K562 (cell line): ENCODE measurements around the gene KLRK1. TPM values are rescaled to one million over a fixed set of nuclear protein-coding genes. Genes with fewer than 3 reads are reported as not detected.
A peak's percentile ranks its signal among the peaks of the same experiment; 100 is the strongest.

Experiments used
- ATAC-seq: fragments of 200-7000 bp; cut with Tn5 transposase; 3 replicates; pipeline ENCODE4 v1.9.1; 2020; ENCODE audit warnings: moderate library complexity
- BruUV-seq: library from RNA; stranded (reverse); fragments of 400-500 nt; replicated peaks from 2 replicates; lab custom pipeline; 2021; lab: Mats Ljungman, UMichigan
- CTCF ChIA-PET: fragments of 300-600 bp; formaldehyde crosslinking; extraction: SDS; loops from one replicate; lab custom pipeline; 2021; ENCODE audit warnings: low intra/inter-chr PET ratio; lab: Yijun Ruan, JAX
- POLR2A ChIA-PET: fragments of 300-600, 350-650 bp; sonication (Branson Sonifier 250); formaldehyde crosslinking; extraction: SDS; loops from one replicate; lab custom pipeline; 2021; ENCODE audit warnings: antibody characterized with exemption, inconsistent platforms; lab: Yijun Ruan, JAX
- DNase-seq, 4 experiments: peaks; one replicate each; pipeline versions ENCODE4 v3.0.0 to v3.0.0-alpha.2; 2011 to 2018; ENCODE audit warnings: low spot score in 3 of 4, mixed read lengths in 3 of 4; ENCODE audit errors: extremely low read depth in 1 of 4
- FAIRE-seq: peaks from 2 replicates; lab custom pipeline; 2011; peaks lifted over from hg19 to GRCh38; lab: Jason Lieb, UNC
- H2AFZ ChIP-seq: 2 replicates; pipeline ENCODE4 v1.6.0; 2011; ENCODE audit warnings: low read depth, low read length, control low read depth, inconsistent platforms
- H3K27ac ChIP-seq: fragments of 200-600 bp; 3 replicates; pipeline ENCODE4 v1.8.0; 2011; ENCODE audit warnings: low read depth, mild to moderate bottlenecking, control low read depth, inconsistent platforms, low read length, moderate library complexity, mixed read lengths; ENCODE audit errors: extremely low read depth
- H3K27me3 ChIP-seq, 2 experiments: fragments of 300-600 bp in 1 of 2; 2 replicates in 1 of 2; 3 replicates in 1 of 2; pipeline versions ENCODE4 v1.6.0 to v1.8.0; 2011; ENCODE audit warnings: inconsistent platforms in 2 of 2, low read length in 2 of 2, mild to moderate bottlenecking in 1 of 2, mixed read lengths in 1 of 2, moderate library complexity in 1 of 2; ENCODE audit not compliant: control insufficient read depth in 2 of 2, insufficient read depth in 2 of 2
- H3K36me3 ChIP-seq: fragments of 300-600 bp; 3 replicates; pipeline ENCODE4 v1.8.0; 2011; ENCODE audit warnings: mild to moderate bottlenecking, low read length, inconsistent platforms; ENCODE audit not compliant: control insufficient read depth, insufficient read depth
- H3K4me1 ChIP-seq, 2 experiments: fragments of 200-600 bp in 1 of 2; replicated peaks in 1 of 2; 2 replicates in 1 of 2; 3 replicates in 1 of 2; pipeline versions ENCODE4 v1.5.1 to v1.8.0; 2011; ENCODE audit warnings: inconsistent platforms in 2 of 2, low read length in 2 of 2, mild to moderate bottlenecking in 1 of 2, mixed read lengths in 1 of 2, moderate library complexity in 1 of 2; ENCODE audit not compliant: control insufficient read depth in 2 of 2, insufficient read depth in 2 of 2
- H3K4me2 ChIP-seq: 2 replicates; pipeline ENCODE4 v1.6.1; 2011; ENCODE audit warnings: low read length, control low read depth, inconsistent platforms, mixed read lengths; ENCODE audit not compliant: insufficient read depth
- H3K4me3 ChIP-seq: fragments of 200-600 bp; sonication (generic), shearing (Covaris generic); 2 replicates; pipeline ENCODE4 v1.5.1; 2016; ENCODE audit warnings: control low read depth, inconsistent platforms
- H3K79me2 ChIP-seq: fragments of 200-600 bp; 3 replicates; pipeline ENCODE4 v1.8.0; 2011; ENCODE audit warnings: low read length, inconsistent platforms; ENCODE audit not compliant: control insufficient read depth, insufficient read depth
- H3K9ac ChIP-seq, 2 experiments: 2 replicates each; pipeline versions ENCODE4 v1.6.0 to v1.6.1; 2011; ENCODE audit warnings: low read depth in 2 of 2, low read length in 2 of 2, control low read depth in 1 of 2, inconsistent platforms in 1 of 2, mild to moderate bottlenecking in 1 of 2, mixed read lengths in 1 of 2; ENCODE audit not compliant: insufficient read depth in 1 of 2
- H3K9me1 ChIP-seq: one replicate; pipeline ENCODE4 v1.6.0; 2011; ENCODE audit warnings: inconsistent platforms, mild to moderate bottlenecking, low read length, moderate library complexity; ENCODE audit not compliant: control insufficient read depth, insufficient read depth
- H3K9me3 ChIP-seq: replicated peaks from 2 replicates; pipeline ENCODE4 v1.5.1; 2011; ENCODE audit warnings: low read depth, low read length, inconsistent platforms; ENCODE audit not compliant: control insufficient read depth, insufficient read depth
- H4K20me1 ChIP-seq: replicated peaks from 2 replicates; pipeline ENCODE4 v1.6.1; 2011; ENCODE audit warnings: low read length, inconsistent platforms, mixed read lengths; ENCODE audit not compliant: control insufficient read depth, insufficient read depth
- CC2D1A ChIP-seq: fragments of 450-650 bp; IDR thresholded peaks from 2 replicates; pipeline ENCODE4 v1.6.1; 2017; ENCODE audit warnings: mild to moderate bottlenecking
- COPS2 ChIP-seq: fragments of 450-650 bp; conservative IDR thresholded peaks from 2 replicates; pipeline ENCODE4 v1.6.1; 2016; ENCODE audit warnings: mild to moderate bottlenecking, moderate library complexity
- ETV6 ChIP-seq, 3 experiments: fragments of 150-350 bp in 1 of 3; sonication (generic) in 1 of 3; formaldehyde crosslinking in 1 of 3; IDR thresholded peaks; 2 replicates each; pipeline versions ENCODE4 v1.6.1 to v1.8.0; 2014 to 2022; ENCODE audit warnings: borderline replicate concordance in 2 of 3, low read depth in 2 of 3, antibody characterized with exemption in 1 of 3, low read length in 1 of 3, mild to moderate bottlenecking in 1 of 3, missing genetic modification reagents in 1 of 3
- NBN ChIP-seq: fragments of 450-650 bp; IDR thresholded peaks from 2 replicates; pipeline ENCODE4 v1.6.1; 2016; ENCODE audit warnings: low read depth, mild to moderate bottlenecking
- NCOA6 ChIP-seq: fragments of 450-650 bp; IDR thresholded peaks from 2 replicates; pipeline ENCODE4 v1.6.1; 2017; ENCODE audit warnings: mild to moderate bottlenecking
- NFE2 ChIP-seq: IDR thresholded peaks from 2 replicates; pipeline ENCODE4 v1.6.1; 2014; ENCODE audit warnings: antibody characterized with exemption, low read depth
- NR2C2 ChIP-seq, 2 experiments: fragments of 200-800 bp in 1 of 2; sonication (Bioruptor generic) in 1 of 2; sonication (generic) in 1 of 2; formaldehyde crosslinking in 1 of 2; IDR thresholded peaks; 2 replicates each; pipeline versions ENCODE4 v1.6.1 to v1.8.0; 2016 to 2022; ENCODE audit warnings: mild to moderate bottlenecking in 1 of 2, missing compliant biosample characterization in 1 of 2, missing genetic modification characterization in 1 of 2, missing genetic modification reagents in 1 of 2
- POLR3G ChIP-seq: IDR thresholded peaks from 2 replicates; pipeline ENCODE4 v1.6.1; 2011; ENCODE audit not compliant: insufficient read length, insufficient replicate concordance; ENCODE audit errors: extremely low read depth
- SAFB2 ChIP-seq: fragments of 200-400 bp; formaldehyde crosslinking; IDR thresholded peaks from 2 replicates; pipeline ENCODE4 v1.6.1; 2018; ENCODE audit warnings: borderline replicate concordance, low read length, low read depth, moderate library complexity; ENCODE audit not compliant: severe bottlenecking
- SAP30 ChIP-seq: fragments of 200-600 bp; sonication (generic); IDR thresholded peaks from 2 replicates; pipeline ENCODE4 v1.6.1; 2012; ENCODE audit warnings: borderline replicate concordance, low read depth, mild to moderate bottlenecking, moderate library complexity, low read length, control low read depth, inconsistent platforms; ENCODE audit not compliant: insufficient read depth, poor library complexity, severe bottlenecking
- ZNF263 ChIP-seq: sonication (generic); formaldehyde crosslinking; IDR thresholded peaks from 2 replicates; pipeline ENCODE4 v1.8.0; 2022; ENCODE audit warnings: mild to moderate bottlenecking, missing genetic modification reagents, borderline replicate concordance
- ZNF79 ChIP-seq: fragments of 250-450 bp; sonication (Bioruptor Pico); IDR thresholded peaks from 2 replicates; pipeline ENCODE4 v1.4.0; 2020; ENCODE audit warnings: low read depth, mild to moderate bottlenecking, moderate library complexity
- WGBS: fragments of 100-300 bp; shearing (Covaris generic); methylation state at CpG from one replicate; pipeline ENCODE4 v1.1.6; 2016; ENCODE audit warnings: low coverage, mixed read lengths; ENCODE audit not compliant: insufficient coverage; ENCODE audit errors: missing lambda C conversion rate; 5-methylcytosine and 5-hydroxymethylcytosine counted together
- in situ Hi-C: fragments of 300-500 bp; cut with MboI; formaldehyde crosslinking; loops from 4 replicates; pipeline ENCODE4 v1.15.0; 2018; ENCODE audit warnings: inconsistent platforms, mixed read lengths
- intact Hi-C: fragments of 100-400 bp; cut with micrococcal nuclease; formaldehyde crosslinking; loops from 2 replicates; pipeline ENCODE4 v1.14.2; 2022
- polyA plus RNA-seq, 8 experiments: library from polyadenylated mRNA; depleted of rRNA in 4 of 8; stranded (reverse) in 5 of 8; unstranded in 3 of 8; fragments of >200 nt; fragmentation: Nextera tagmentation in 2 of 8; fragmentation: Illumina TruSeq in 1 of 8; extraction: Ambion mirVana in 2 of 8; extraction: Trizol in 1 of 8; gene quantifications; 2 replicates each; pipeline versions ENCODE4 v1.2.1 to v1.2.3, GENCODE V29; 2011 to 2014; ENCODE audit warnings: inconsistent platforms in 1 of 8, missing spikeins in 1 of 8
- total RNA-seq, 7 experiments: library from RNA; depleted of rRNA in 6 of 7; stranded (reverse); fragments of >200 nt in 6 of 7; fragmentation: Illumina TruSeq in 2 of 7; extraction: Trizol in 2 of 7; gene quantifications; 2 replicates each; pipeline versions ENCODE4 v1.2.1 to v1.2.3, GENCODE V29; 2011 to 2021; ENCODE audit warnings: low replicate concordance in 1 of 7
- TF ChIP-seq, protein P1 (sequence below): fragments of 450-650 bp; IDR thresholded peaks from 2 replicates; pipeline ENCODE4 v1.6.1; 2016; ENCODE audit warnings: missing biosample characterization, missing genetic modification characterization
- TF ChIP-seq, protein P2 (sequence below): fragments of 250-450 bp; sonication (Bioruptor Pico); IDR thresholded peaks from 2 replicates; pipeline ENCODE4 v1.4.0; 2020

The KLRK1 gene
- total and polyA plus RNA-seq, 9 of the 15 experiments (the other 6 are each of a cell fraction or from before 2014, with no cell fraction given): 0.03 to 0.09 (median 0.06) TPM; not detected in 3

DNA sequence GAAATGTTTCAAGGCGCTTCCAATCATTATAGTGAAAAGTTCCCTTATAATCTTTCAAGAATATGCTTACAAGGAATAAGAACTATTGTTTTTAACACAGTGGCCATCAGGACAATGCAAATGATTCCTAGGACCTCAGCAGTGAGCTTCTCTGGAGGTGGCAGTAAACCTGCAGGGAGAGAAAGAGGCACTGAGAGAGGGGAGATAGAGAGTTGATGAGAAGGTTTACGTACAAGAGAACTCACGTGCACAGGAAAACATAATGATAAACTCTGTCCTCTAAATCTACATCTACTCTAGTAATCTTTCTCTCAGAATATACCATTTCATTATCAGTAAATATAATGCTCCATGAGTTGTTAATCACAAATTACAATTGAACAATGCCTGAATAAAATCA is 19.0 kb upstream of the KLRK1 start:
- no TSS peak for BruUV-seq
- Histone ChIP-seq H3K4me1 (peaks cover 0 to 3% of the 10 kb centered on the region in 2 experiments; a peak in 1 of 5 replicates), H3K27me3 (no peaks in the 10 kb centered on the region), H3K36me3 (no peaks in the 10 kb centered on the region), H3K4me2 (no peak overlapping the region), H3K9ac (no peak overlapping the region), H3K79me2 (no peaks in the 10 kb centered on the region), H4K20me1 (no peaks in the 10 kb centered on the region), H3K27ac (no peak overlapping the region), H3K9me1 (no peaks in the 10 kb centered on the region), H2AFZ (peak overlapping the region; percentile 53; the same call in 1 of the 2 replicates), H3K9me3 (no peaks in the 10 kb centered on the region), H3K4me3 (no peak overlapping the region)
- FAIRE-seq (no peak), DNase-seq (no peak), ATAC-seq (no peak)
- intact Hi-C loops (no loop called here), in situ Hi-C loops (loop anchor here (5.0 kb wide), 1 partner anchor 48 kb away; no protein-coding TSS in a partner anchor)
- 33% methylated on average over 3 of the region's 3 CpGs for WGBS
- TF ChIP-seq NR2C2 (CRISPR knock-in tag; IDR thresholded peaks at IDR 0.05): no peak
- no peak for TF ChIP-seq NR2C2 (tag; IDR thresholded peaks at IDR 0.05)
- no peak for TF ChIP-seq SAP30
- TF ChIP-seq COPS2: no peak
- TF ChIP-seq NBN: no peak
- TF ChIP-seq CC2D1A: no peak
- no peak for TF ChIP-seq NFE2
- no peak for TF ChIP-seq NCOA6
- TF ChIP-seq POLR3G: no peak
- TF ChIP-seq, protein P1, sequence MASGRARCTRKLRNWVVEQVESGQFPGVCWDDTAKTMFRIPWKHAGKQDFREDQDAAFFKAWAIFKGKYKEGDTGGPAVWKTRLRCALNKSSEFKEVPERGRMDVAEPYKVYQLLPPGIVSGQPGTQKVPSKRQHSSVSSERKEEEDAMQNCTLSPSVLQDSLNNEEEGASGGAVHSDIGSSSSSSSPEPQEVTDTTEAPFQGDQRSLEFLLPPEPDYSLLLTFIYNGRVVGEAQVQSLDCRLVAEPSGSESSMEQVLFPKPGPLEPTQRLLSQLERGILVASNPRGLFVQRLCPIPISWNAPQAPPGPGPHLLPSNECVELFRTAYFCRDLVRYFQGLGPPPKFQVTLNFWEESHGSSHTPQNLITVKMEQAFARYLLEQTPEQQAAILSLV (tag): no peak
- TF ChIP-seq, protein P2, sequence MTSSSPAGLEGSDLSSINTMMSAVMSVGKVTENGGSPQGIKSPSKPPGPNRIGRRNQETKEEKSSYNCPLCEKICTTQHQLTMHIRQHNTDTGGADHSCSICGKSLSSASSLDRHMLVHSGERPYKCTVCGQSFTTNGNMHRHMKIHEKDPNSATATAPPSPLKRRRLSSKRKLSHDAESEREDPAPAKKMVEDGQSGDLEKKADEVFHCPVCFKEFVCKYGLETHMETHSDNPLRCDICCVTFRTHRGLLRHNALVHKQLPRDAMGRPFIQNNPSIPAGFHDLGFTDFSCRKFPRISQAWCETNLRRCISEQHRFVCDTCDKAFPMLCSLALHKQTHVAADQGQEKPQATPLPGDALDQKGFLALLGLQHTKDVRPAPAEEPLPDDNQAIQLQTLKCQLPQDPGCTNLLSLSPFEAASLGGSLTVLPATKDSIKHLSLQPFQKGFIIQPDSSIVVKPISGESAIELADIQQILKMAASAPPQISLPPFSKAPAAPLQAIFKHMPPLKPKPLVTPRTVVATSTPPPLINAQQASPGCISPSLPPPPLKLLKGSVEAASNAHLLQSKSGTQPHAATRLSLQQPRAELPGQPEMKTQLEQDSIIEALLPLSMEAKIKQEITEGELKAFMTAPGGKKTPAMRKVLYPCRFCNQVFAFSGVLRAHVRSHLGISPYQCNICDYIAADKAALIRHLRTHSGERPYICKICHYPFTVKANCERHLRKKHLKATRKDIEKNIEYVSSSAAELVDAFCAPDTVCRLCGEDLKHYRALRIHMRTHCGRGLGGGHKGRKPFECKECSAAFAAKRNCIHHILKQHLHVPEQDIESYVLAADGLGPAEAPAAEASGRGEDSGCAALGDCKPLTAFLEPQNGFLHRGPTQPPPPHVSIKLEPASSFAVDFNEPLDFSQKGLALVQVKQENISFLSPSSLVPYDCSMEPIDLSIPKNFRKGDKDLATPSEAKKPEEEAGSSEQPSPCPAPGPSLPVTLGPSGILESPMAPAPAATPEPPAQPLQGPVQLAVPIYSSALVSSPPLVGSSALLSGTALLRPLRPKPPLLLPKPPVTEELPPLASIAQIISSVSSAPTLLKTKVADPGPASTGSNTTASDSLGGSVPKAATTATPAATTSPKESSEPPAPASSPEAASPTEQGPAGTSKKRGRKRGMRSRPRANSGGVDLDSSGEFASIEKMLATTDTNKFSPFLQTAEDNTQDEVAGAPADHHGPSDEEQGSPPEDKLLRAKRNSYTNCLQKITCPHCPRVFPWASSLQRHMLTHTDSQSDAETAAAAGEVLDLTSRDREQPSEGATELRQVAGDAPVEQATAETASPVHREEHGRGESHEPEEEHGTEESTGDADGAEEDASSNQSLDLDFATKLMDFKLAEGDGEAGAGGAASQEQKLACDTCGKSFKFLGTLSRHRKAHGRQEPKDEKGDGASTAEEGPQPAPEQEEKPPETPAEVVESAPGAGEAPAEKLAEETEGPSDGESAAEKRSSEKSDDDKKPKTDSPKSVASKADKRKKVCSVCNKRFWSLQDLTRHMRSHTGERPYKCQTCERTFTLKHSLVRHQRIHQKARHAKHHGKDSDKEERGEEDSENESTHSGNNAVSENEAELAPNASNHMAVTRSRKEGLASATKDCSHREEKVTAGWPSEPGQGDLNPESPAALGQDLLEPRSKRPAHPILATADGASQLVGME: no peak
- TF ChIP-seq SAFB2: no peak
- TF ChIP-seq ZNF263 (CRISPR knock-in tag): no peak
- TF ChIP-seq ETV6 (IDR thresholded peaks at IDR 0.05; ENCODE audit: borderline replicate concordance in 1 of 2, low read depth in 2 of 2, low read length in 1 of 2): no peak
- no peak for TF ChIP-seq ETV6 (CRISPR knock-in tag; IDR thresholded peaks at IDR 0.05; ENCODE audit: borderline replicate concordance)
- no peak for TF ChIP-seq ZNF79
- ChIA-PET CTCF (no interaction called here), POLR2A (no interaction called here)
